Urinary bladder (tissue), 4 donors: ENCODE results near the gene BLCAP. TPM values are rescaled to one million over a fixed set of nuclear protein-coding genes. Genes with fewer than 3 reads are reported as not detected.
A peak's percentile ranks its signal among the peaks of the same experiment; 100 is the strongest.

Experiments used
- DNase-seq: peaks from one replicate; pipeline ENCODE4 v3.0.0-alpha.2; 2015; ENCODE audit errors: extremely low spot score
- H3K27ac ChIP-seq: one replicate; pipeline ENCODE4 v1.5.1; 2013; ENCODE audit warnings: low read depth, mild to moderate bottlenecking, moderate library complexity
- H3K36me3 ChIP-seq: one replicate; pipeline ENCODE4 v1.6.1; 2013; ENCODE audit warnings: mild to moderate bottlenecking, moderate library complexity; ENCODE audit not compliant: insufficient read depth
- H3K4me1 ChIP-seq: one replicate; pipeline ENCODE4 v1.6.1; 2013; ENCODE audit warnings: mild to moderate bottlenecking, moderate library complexity; ENCODE audit not compliant: insufficient read depth
- H3K4me3 ChIP-seq: one replicate; pipeline ENCODE4 v1.5.1; 2013; ENCODE audit warnings: low read depth, low read length
- WGBS: extraction: QIAGEN DNeasy Blood & Tissue Kit; methylation state at CpG from one replicate; pipeline ENCODE4 v1.1.7; 2013; 5-methylcytosine and 5-hydroxymethylcytosine counted together
- polyA plus RNA-seq: library from polyadenylated mRNA; stranded (reverse); fragments of 200-250 nt; gene quantifications from one replicate; pipeline ENCODE4 v1.2.3, GENCODE V29; 2013
- total RNA-seq: library from RNA; depleted of rRNA; stranded (reverse); fragments of >200 nt; gene quantifications from one replicate; pipeline ENCODE4 v1.2.3, GENCODE V29; 2014
- donor health status: healthy with polysubstance abuse.
- donor health status: healthy.

Gene BLCAP
- total and polyA plus RNA-seq, 2 donors: 82.5 to 94.0 TPM

GRCh38 chr20:37530696-37531095 lies 3.0 kb upstream of the BLCAP start:
- 72% methylated on average over 2 of the region's 2 CpGs for WGBS
- no peak for DNase-seq
- no peaks in the 10 kb centered on the region for H3K4me1 ChIP-seq
- no peak overlapping the region for H3K27ac ChIP-seq
- no peak overlapping the region for H3K4me3 ChIP-seq
- no peaks in the 10 kb centered on the region for H3K36me3 ChIP-seq

- Histone ChIP-seq H3K27ac (no peak overlapping the region), H3K4me1 (no peaks in the 10 kb centered on the region), H3K4me3 (no peak overlapping the region), H3K36me3 (no peaks in the 10 kb centered on the region)
- no peak for DNase-seq
- 84% methylated on average over 10 of the region's 10 CpGs for WGBS
Measured at GRCh38 chr20:37529968-37530600, 2.4 kb upstream of the BLCAP start.

DNA sequence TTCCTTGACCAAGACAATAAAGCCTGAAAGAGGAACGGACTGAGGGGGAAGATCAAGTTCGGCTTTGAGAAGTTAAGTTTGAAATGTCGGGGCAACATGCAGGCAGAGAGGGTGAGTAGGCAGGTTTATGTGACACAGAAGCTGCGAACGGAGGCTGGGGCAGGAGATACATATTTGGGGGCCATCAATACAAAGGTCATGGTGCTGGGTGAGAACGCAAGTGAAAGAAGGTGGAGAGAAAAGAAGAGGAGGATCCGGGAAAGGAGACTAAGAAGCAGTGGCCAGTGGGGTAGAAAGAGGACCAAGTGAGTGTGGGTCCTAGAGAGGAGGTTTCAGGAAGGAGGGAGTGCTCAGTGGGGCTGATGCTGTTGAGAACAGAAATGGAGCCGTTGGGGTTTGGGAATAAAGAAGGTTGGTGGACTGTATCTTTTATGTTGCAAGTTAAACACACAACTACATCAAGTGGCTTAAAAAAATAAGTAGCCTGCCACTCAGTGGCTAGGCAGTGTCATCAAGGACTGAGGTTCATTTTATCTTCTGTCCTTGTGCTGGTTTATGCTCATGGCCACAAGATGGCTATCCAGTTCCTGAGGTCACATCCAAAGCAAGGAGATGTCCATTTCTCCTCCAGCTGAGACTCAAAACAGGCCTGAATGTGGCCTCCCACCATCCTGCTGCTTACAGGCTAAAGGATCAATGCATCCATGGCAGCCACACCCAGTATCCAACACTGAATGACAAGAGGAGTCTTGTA lies 1.7 kb upstream of the BLCAP start:
- Histone ChIP-seq H3K27ac (no peak overlapping the region), H3K36me3 (no peaks in the 10 kb centered on the region), H3K4me3 (no peak overlapping the region), H3K4me1 (no peaks in the 10 kb centered on the region)
- WGBS: 78% methylated on average over 8 of the region's 8 CpGs
- no peak for DNase-seq

- DNase-seq: no peak
- peak overlapping the region; percentile 92 for H3K27ac ChIP-seq
- WGBS: 43% methylated on average over 10 of the region's 10 CpGs
- H3K36me3 ChIP-seq: no peaks in the 10 kb centered on the region
- H3K4me3 ChIP-seq: peak overlapping the region; percentile 95
- H3K4me1 ChIP-seq: no peaks in the 10 kb centered on the region
Measured at GRCh38 chr20:37528446-37529213, 954 bp upstream of the BLCAP start.

GRCh38 chr20:37526839-37527637 lies 638 bp downstream of the BLCAP start:
- no peaks in the 10 kb centered on the region for H3K36me3 ChIP-seq
- peak overlapping the region; percentile 92 for H3K27ac ChIP-seq
- H3K4me1 ChIP-seq: no peaks in the 10 kb centered on the region
- H3K4me3 ChIP-seq: peak overlapping the region; percentile 95
- under 1% methylated on average over 28 of the region's 28 CpGs for WGBS
- no peak for DNase-seq

- peak overlapping the region; percentile 92 for H3K27ac ChIP-seq
- no peak for DNase-seq
- no peaks in the 10 kb centered on the region for H3K4me1 ChIP-seq
- H3K36me3 ChIP-seq: no peaks in the 10 kb centered on the region
- 4% methylated on average over 10 of the region's 10 CpGs for WGBS
- H3K4me3 ChIP-seq: peak overlapping the region; percentile 95
Measured at GRCh38 chr20:37526238-37526838, 1.3 kb downstream of the BLCAP start.

DNA sequence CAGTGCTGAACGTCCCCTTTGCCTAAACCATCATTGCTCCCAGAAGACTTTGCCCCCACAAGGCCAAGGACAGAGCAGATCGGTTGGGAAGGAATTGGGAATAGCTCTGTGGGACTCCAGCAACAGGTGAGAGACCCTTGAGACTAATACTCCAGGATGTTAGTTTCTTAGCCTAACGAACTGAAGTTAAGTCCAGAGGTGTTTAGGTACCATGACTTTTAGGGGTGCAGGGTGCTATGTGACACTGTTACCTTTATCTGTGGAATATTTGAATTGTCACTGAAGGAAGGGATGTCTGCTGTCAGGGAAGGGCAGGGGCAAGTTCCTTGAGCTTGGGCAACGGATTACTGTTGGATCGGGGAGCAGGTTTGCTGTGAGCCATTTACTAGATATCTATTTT lies 1.9 kb downstream of the BLCAP start:
- 41% methylated on average over 5 of the region's 5 CpGs for WGBS
- Histone ChIP-seq H3K36me3 (no peaks in the 10 kb centered on the region), H3K27ac (peak overlapping the region; percentile 25), H3K4me1 (no peaks in the 10 kb centered on the region), H3K4me3 (no peak overlapping the region)
- DNase-seq: no peak

DNA sequence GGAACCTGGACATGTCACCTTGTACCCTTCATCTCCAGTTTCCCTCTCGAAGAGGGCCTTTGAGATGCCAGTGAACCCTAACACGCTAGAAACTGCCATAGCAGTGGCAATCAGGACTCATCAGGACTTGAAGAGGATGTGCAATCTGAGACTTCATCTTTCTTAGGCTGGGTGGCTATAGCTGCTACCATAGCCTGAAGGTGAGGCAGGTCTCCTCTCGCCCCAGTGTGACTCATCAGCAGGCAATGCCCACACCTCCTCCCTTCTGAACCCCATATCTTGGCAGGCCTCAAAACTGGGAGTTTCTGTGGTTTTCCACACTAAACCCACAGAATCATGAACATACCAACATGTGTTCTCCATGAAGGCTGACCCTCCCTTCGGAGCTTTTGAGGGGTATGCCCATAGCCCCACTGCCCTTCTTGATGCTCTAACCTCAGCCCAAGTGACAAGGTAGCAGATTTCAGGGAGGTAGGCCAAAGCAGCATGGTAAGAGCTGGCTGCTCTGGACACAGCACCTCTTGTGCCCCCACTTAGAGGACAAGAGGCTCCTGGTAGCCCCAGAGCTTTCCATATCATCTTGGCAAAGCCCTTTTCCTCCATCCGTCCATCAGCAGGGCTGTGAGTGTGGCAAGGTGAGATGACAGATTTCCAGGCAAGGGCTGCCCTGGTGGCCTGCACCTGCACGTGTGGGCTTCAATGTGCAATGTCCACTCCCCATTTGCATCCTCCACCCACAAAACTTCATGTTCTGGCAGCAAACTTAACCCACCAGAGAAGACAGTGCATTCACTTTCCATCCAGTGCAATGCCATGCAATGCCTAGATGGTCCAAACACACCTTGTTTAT lies 2.6 kb downstream of the BLCAP start:
- Histone ChIP-seq H3K4me1 (no peaks in the 10 kb centered on the region), H3K36me3 (no peaks in the 10 kb centered on the region), H3K27ac (peak overlapping the region; percentile 53), H3K4me3 (no peak overlapping the region)
- DNase-seq: no peak
- 54% methylated on average over 6 of the region's 6 CpGs for WGBS

- DNase-seq: no peak
- Histone ChIP-seq H3K36me3 (no peaks in the 10 kb centered on the region), H3K4me1 (no peaks in the 10 kb centered on the region), H3K27ac (peak overlapping the region; percentile 44), H3K4me3 (no peak overlapping the region)
- WGBS: 64% methylated on average over 10 of the region's 10 CpGs
Measured at GRCh38 chr20:37523911-37524700, 3.6 kb downstream of the BLCAP start.

- 85% methylated on average over 13 of the region's 13 CpGs for WGBS
- H3K4me3 ChIP-seq: no peak overlapping the region
- no peak overlapping the region for H3K27ac ChIP-seq
Measured at GRCh38 chr20:37523012-37523391, 4.7 kb downstream of the BLCAP start.

DNA sequence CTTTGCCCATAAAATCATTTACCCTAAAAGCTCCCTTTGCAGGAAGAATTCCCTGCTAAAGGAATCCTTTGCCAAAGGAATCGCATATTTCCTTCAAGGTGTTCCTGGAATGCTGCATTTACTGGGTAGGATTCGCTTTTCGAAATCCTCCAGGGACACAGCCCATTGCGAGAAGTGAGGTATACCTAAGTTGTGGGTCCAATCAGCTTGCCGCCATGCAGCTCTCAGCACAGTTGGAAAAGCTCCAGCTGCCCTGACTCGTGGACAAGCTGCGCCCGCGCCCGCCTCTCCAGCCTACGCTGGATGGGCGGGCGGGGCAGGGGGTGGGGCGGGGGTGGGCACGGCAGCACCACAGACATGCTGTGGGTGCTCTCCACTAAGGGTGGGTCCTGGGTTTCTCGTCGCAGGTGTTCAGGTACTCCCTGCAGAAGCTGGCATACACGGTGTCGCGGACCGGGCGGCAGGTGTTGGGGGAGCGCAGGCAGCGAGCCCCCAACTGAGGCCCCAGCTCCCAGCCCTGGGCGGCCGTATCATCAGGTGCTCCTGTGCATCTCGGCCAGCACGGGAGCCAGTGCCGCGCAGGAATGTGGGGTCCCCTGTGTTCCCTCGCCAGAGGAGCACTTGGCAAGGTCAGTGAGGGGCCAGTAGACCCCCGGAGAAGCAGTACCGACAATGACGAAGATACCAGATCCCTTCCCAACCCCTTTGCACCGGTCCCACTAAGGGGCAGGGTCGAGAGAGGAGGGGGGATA lies 5.2 kb downstream of the BLCAP start:
- Histone ChIP-seq H3K4me3 (no peak overlapping the region), H3K36me3 (no peaks in the 10 kb centered on the region), H3K4me1 (no peaks in the 10 kb centered on the region), H3K27ac (no peak overlapping the region)
- no peak for DNase-seq
- 66% methylated on average over 36 of the region's 36 CpGs for WGBS

More at GRCh38 chr20:37523012-37523391, 4.7 kb downstream of the BLCAP start:
- Histone ChIP-seq H3K36me3 (no peaks in the 10 kb centered on the region), H3K4me1 (no peaks in the 10 kb centered on the region)
- DNase-seq: no peak
